HG03064 (cell line): ENCODE measurements around the gene TMCC1.
"Not testable (repeated sequence)": the region's sequence is repeated elsewhere in the genome, so short reads cannot be mapped to it uniquely, and the experiment has no call there.

Experiments used
- ATAC-seq: cut with Tn5 transposase; IDR thresholded peaks from one replicate; pipeline ENCODE4 v1.9.1; 2021; ENCODE audit warnings: low read depth; ENCODE audit not compliant: unreplicated experiment

The TMCC1 gene

DNA sequence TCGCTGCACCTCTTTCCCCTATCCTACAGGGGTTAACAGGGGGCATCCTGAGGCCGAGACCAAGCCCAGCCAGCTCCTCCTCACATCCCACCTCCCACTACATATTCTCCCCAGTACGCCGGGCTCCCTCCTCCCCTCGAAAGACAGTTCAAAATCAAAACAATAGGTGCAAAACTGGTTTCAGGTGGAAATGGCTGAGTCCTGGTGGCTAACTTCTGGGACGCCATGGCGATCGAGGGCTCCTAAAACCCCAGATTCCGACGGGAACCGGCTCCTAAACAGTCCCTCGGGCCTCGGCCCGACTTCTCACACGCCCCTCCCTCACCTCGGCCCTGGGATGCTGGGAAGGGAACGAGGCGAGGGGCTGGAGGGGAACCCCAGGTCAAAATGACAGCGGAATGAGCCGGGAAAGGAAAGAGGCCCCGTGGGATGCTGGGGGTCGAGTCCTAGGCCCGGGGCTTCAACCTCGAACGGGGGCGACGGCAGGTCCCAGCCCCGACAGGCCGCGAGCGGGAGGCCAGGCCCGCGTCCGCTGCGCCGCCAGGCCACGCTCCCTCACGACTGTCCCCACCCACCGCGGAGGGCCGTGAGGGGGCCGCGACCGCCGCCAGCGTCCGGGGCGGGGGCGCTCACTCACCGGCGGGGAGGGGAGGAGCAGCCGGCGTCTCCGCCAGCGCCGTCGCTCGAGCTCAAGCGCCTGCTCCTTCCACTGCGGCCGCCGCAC, 492 bp downstream of the TMCC1 start:
- peak; percentile 68 for ATAC-seq

DNA sequence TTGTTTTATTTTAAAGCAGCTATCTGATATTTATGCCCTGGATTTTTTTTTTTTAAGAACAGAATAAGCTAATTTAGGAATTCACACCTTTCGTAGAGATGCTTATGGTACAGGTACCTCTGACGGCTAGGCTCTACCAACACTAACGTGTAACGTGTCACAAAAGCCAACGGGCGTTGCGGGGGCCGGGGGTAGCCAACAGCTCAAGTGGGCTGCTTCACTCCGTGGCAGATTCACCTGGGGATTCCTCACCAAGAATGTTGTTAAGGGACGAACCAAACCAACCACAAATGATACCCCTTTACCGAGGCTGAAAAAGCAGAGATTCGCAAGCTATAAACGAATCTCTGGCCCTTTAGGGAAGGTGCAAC, 1.0 kb downstream of the TMCC1 start:
- ATAC-seq: no peak

DNA sequence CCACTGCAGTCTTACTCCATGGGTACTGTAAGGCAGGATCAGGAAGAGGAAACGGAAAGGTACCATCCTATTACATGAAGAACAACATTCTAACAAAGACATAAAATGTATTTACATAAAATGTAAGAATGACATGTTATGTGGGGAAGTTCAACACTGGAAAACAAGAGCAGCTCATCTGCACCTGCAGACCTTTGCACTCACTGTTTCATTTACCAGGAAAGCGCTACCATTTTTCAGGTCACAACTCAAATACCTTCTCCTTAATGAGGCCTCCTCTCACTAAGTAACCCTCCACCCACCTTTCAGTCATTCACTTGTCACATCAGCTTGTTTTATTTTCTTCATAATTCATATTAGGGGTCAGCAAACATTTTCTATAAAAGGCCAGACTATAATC, 2.6 kb downstream of the TMCC1 start:
- no peak for ATAC-seq

DNA sequence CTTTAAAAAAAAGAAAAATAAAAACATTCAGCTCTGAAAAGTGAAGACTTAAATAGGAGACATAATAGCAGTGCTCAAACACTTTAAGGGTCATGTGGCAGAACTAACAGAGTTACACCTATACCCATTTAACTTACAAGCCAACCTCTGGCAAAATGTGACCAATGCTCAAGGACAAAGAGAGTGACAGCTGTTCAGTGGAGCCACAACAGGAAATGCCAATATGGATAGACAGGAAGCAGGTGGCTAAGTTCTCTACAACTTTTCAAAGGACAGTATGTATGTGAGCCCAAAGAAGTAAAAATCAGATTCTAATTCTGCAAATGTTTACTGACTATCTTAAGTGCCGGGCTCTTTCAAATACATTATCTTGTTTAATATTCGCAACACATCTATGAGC, 3.4 kb downstream of the TMCC1 start:
- ATAC-seq: no peak

DNA sequence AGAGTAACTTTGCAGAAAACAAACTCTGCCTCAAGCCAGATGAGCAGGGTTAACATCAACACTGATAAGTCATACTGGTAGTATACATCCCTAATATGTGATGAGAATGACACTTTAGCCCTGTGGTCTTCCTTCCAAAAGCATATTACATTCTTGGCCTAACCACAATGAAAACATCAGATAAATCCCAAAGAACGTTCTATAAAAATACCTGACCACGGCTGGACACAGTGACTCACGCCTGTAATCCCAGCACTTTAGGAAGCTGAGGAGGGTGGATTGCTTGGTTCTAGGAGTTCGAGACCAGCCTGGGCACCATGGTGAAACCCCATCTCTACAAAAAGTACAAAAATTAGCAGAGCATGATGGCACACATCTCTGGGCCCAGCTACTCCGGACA, 4.7 kb downstream of the TMCC1 start:
- no peak for ATAC-seq

DNA sequence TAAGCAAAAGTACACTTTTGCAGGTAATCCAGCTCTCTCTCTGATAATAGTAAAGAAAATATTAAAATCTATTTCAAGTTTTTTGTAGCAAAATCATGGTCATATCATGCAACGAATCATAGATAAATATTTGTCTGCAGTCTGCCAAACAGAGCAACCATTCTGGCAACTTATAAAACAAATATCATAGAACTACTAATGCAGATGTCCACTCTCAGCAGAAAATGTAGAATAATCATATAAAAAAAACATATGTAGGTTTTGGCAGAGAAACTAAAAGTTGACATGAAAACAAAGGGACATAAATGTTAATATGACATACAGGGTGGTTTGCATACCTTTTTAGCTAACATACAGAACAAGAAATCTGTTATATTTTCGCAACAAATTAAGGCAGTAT, 12.2 kb downstream of the TMCC1 start:
- no peak for ATAC-seq

DNA sequence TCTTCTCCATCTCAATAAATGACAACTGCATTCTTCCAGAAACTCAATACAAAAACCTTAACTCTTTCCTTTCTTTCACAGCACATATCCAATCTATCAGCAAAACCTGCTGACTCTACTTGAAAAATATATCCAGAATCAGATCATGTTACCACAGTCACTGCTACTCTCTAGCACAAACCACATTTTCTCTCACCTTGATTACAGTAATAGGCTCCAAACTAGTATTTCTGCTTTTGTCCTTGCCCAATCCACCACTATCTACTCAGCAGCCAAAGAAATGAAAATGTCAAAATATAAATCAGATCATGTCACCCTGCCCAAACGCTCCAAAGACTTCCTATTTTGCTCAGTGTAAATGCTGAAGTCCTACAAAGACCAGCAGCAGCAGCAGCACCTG, 15.2 kb downstream of the TMCC1 start:
- ATAC-seq: no peak

DNA sequence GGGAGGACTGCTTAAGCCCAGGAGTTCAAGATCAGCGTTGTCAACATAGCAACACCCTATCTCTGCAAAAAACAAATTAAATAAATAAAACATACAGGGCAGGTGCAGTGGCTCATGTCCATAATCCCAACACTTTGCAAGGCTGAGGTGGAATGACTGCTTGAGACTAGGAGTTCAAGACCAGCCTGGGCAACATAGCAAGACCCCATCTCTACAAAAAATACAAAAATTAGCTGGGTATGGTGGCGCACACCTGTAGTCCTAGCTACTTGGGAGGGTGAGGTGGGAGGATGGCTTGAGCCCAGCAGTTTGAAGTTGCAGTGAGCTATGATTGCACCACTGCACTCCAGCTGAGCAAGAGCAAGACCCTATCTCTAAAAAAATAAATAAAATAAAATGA, 19.0 kb downstream of the TMCC1 start:
- not testable (repeated sequence) for ATAC-seq

DNA sequence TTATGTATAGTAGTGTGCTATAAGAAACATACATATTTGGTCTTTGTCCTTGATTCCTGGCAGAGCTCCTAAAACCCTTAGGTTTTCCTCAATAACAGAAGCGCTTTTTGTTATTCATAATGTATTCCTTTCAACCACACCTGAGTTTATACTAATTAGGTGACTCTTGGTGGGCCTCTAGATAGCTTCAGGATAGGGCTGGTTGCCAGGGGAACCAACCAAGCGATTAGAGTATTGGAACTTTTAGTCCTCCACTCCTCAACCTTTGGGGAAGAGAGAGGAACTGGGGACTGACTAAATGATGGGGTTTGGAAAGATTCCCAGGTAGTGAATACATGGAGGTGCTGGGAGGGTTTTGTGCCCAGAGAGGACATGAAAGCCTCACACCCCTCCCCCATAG, 24.6 kb downstream of the TMCC1 start:
- ATAC-seq: no peak

DNA sequence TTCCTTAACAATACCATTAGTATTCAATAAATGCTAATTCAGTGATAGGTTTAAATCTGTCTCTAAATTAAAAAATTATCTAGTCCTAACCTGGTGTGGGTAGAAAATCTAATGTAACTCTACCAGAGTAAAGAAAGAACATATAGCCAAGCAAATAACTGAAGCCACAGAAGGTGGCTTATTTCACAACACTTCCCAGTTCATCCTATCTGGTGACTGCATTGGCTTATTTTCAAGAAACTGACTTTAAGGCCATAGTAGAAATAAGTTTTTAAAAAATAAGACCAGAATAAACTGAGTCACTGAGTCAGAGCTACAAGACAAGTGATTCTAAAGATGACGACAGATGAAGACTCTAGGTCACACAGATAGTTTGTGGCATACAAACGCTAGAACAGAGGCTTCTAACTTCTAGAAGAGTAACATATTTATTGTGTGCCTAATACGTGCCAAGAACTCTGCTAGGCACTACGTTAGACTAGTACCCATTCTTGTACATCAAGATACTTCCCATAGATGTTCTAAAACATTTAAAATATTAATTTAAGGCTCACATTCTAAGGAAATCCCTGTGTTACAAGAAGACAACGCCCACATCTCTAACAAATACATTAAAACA, 25.9 kb downstream of the TMCC1 start:
- no peak for ATAC-seq

DNA sequence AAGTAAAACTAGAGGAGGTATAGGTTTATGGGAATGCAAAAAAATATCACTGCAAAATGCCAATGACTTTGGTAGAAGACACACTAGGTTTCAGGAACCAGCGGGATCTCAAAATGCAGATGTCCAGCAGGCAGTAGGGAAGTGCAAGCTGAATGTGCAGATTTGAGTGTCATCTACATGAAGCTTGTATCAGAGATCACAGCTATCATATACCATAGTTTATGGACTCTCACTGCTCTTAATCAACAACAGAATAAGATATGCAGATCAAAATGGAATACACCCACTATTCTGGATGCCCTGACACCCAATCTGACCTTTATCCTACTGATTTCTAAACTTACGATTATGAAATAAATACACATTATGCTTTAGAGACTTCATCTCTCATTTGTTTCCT, 27.7 kb downstream of the TMCC1 start:
- ATAC-seq: no peak

DNA sequence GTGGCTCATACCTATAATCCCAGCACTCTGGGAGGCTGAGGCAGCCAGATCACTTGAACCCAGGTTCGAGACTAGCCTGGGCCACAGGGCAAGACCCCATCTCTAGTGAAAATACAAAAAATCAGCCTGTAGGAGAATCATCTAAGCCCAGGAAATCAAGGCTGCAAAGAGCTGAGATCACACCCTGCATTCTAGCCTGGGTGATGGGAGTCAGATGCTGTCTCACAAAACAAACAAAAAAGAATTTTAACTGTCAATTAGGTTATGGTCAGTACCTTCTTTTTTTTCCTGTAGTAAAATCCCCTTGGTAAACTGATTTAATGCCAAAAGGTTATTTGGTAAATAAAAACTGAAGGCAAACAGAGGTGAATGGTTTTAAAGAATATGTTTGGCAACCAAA, 29.0 kb downstream of the TMCC1 start:
- no peak for ATAC-seq

DNA sequence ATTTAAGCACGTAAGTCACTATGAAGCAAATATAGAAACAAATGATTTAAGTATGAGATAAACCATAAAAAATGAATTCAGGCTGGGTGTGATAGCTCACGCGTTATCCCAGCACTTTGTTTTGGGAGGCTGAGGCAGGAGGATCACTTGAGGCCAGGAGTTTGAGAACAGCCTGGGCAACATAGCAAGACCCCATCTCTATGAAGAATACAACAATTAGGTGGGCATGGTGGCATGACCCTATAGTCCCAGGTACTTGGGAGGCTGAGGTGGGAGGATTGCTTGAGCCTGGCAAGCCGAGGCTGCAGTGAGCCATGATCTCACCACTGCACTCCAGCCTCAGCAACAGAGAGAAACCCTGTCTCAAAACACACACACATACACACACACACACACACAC, 34.2 kb downstream of the TMCC1 start:
- no peak for ATAC-seq

DNA sequence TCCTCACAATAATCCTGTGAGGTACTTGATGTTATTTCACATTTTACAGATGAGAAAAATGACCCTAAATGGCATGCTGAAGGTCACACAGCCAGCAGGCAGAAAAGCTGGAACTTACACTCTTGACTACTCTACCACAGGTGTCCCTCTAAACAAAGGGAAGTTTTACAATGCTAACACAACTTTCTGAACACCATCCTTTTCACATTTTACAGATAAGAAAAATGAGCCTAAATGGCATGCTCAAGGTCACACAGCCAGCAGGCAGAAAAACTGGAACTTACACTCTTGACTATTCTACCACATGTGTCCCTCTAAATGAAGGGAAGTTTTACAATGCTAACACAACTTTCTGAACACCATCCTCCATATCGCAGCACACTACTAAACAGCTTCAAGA, 35.6 kb downstream of the TMCC1 start:
- no peak for ATAC-seq

DNA sequence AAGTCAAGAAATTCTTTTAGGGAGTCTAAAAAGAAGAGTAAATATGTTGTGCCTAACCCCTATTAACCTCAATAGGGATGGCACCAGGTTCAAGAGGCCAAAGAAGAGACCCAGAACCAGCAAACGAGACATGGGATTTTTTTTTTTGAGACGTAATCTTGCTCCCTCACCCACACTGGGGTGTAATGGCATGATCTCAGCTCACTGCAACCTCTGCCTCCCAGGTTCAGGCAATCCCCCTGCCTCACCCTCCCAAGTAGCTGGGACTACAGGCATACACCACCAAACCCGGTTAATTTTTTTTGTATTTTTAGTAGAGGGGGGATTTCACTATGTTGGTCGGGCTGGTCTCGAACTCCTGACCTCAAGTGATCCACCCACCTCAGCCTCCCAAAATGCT, 36.7 kb downstream of the TMCC1 start:
- not testable (repeated sequence) for ATAC-seq

DNA sequence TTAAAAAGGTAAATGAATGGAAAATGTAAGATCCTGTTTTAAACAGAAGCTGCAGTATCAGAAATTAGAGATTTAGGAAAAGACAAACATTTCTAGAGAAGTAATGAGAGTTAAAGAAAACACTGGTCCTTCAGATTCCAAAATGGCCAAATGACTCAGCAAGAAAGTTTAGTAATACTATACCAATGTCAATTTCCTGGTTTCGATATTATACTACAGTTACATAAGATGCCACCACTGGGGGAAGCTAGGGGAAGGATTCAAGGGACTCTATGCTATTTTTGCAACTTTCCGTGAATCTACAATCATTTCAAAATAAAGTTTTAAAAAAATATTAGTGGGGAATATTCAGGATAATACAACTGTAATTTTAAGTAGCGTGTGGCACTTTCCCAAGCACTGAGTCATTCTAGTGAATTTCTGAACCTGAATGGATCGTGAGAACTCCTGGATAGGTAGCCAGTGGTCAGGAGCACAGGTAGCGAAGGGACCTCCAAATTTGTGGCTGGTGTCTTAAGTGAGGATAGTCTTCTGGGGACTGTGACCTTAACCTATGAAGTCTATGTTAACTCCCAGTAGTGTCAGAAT, 37.6 kb downstream of the TMCC1 start:
- ATAC-seq: no peak

DNA sequence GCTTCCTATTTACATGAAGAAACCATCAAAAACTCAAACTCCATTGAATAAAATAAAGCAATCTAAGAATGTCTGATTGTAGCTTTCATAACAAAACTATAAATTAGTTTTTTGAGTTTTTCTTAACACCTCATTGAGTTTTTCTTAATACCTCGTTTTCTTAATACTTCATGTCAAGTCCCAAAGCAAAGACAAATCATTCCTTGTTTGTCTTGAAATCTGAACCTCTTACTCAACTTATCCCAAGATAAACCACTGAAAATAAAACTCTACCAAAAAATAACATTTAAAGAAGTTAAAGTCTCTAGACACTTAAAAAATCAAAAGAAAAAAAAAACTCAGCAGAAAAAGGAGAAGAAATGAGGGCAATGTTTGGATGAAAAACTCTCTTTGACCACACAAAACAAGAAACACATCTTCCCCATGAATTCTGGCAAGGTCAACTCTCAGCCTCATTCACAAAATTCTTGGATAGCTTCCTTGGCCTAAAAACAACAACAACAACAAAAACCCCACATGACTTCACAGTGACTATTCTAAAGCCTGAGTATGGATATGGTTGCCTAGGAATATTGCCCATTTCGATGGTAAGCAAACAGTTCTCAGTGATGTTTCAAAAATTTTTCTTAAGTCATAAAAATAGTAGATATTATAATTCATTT, 38.2 kb downstream of the TMCC1 start:
- ATAC-seq: no peak

DNA sequence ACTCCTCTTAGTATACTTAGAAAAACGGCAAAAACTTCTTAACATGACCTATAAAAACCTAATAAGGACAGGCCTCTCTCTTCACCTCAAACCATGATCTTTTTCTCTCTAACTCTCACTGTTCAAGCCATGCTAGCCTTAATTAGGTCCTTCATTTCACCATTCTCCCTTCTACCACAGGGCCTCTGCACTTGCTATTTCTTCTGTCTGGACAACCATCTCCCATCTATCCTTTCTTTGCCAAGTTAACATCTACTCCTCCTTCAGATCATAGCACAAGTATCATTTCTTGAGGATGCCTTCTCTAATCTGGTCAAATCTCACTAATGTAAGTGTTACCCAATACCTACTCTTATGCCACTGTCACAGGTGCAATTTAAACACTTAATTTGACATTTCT, 39.1 kb downstream of the TMCC1 start:
- ATAC-seq: no peak

DNA sequence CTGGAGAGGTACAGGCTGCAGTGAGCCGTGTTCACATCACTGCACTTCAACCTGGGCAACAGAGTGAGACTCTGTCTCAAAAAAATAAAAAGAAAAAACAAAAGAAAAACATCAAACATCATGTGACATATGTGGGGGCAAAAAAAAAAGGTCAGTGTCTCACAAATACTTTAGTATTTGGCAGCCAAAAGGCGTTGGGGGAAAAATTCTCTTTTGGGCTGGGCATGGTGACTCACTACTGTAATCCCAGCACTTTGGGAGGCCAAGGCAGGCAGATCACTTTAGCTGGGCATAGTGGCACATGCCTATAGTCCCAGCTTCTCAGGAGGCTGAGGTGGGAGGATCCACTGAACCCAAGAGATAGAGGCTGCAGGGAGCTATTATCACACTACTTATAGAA, 47.6 kb downstream of the TMCC1 start:
- no peak for ATAC-seq

DNA sequence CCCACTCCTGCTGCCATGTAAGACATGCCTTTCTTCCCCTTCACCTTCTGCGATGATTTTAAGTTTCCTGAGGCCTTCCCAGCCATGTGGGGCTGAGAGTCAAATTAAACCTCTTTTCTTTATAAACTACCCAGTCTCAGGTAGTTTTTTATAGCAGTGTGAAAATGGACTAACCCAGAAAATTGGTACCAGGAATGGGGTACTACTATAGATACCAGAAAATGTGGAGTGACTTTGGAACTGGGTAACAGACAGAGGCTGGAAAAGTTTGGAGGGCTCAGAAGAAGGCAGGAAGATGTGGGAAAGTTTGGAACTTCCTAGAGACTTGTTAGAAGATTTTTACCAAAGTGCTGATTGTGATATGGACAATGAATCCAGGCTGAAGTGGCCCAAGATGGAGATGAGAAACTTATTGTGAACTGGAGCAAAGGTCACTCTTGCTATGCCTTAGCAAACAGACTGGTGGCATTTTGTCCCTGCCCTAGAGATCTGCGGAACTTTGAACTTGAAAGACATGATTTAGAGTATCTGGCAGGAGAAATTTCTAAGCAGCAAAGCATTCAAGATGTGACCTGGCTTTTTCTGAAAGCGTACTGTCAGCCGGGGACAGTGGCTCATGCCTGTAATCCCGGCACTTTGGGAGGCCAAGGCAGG, 52.7 kb downstream of the TMCC1 start:
- no peak for ATAC-seq

DNA sequence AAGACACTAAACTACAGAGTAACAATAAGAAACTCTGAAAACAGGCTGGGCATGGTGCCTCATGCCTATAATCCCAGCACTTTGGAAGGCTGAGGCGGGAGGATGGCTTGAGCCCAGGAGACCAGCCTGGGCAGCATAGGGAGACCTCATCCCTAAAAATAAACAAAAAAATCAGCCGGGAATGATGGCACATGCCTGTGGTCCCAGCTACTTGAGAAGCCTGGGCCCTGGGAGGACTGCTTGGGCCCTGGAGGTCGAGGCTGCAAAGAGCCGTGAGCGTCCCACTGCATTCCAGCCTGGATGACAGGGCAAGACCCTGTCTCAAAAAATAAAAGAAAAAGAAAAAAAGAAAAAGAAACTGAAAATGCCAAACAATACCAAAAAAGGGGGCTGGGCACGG, 55.4 kb downstream of the TMCC1 start:
- ATAC-seq: no peak
